Astrocyte (in vitro differentiated cells and primary cell): ENCODE data around the gene MYBPHL. TPM values are rescaled to one million over a fixed set of nuclear protein-coding genes. Genes with fewer than 3 reads are reported as not detected.
A peak's percentile ranks its signal among the peaks of the same experiment; 100 is the strongest.

Experiments
- DNase-seq: peaks from one replicate; pipeline ENCODE4 v3.0.0-alpha.2; 2010; ENCODE audit warnings: low read depth
- FAIRE-seq: peaks from 2 replicates; lab custom pipeline; 2011; peaks lifted over from hg19 to GRCh38; lab: Jason Lieb, UNC
- H2AFZ ChIP-seq: 2 replicates; pipeline ENCODE4 v1.6.0; 2012; ENCODE audit warnings: low read depth, low read length, inconsistent platforms
- H3K27ac ChIP-seq: 2 replicates; pipeline ENCODE4 v1.5.1; 2011; ENCODE audit warnings: low read depth, low read length, inconsistent platforms
- H3K27me3 ChIP-seq: 2 replicates; pipeline ENCODE4 v1.6.0; 2011; ENCODE audit warnings: low read length, inconsistent platforms; ENCODE audit not compliant: insufficient read depth
- H3K36me3 ChIP-seq: 2 replicates; pipeline ENCODE4 v1.5.1; 2011; ENCODE audit warnings: low read length, inconsistent platforms; ENCODE audit not compliant: insufficient read depth
- H3K4me1 ChIP-seq: 2 replicates; pipeline ENCODE4 v1.5.1; 2011; ENCODE audit warnings: low read length, inconsistent platforms; ENCODE audit not compliant: insufficient read depth
- H3K4me2 ChIP-seq: 2 replicates; pipeline ENCODE4 v1.6.0; 2012; ENCODE audit warnings: low read length, inconsistent platforms
- H3K4me3 ChIP-seq: 2 replicates; pipeline ENCODE4 v1.5.1; 2011; ENCODE audit warnings: low read depth, mild to moderate bottlenecking, low read length, inconsistent platforms; ENCODE audit not compliant: insufficient read depth
- H3K79me2 ChIP-seq: 2 replicates; pipeline ENCODE4 v1.6.0; 2012; ENCODE audit warnings: mild to moderate bottlenecking, low read length, inconsistent platforms; ENCODE audit not compliant: insufficient read depth
- H3K9ac ChIP-seq: 2 replicates; pipeline ENCODE4 v1.6.0; 2012; ENCODE audit warnings: mild to moderate bottlenecking, low read length, inconsistent platforms
- H3K9me3 ChIP-seq: 2 replicates; pipeline ENCODE4 v1.5.1; 2012; ENCODE audit warnings: low read depth, mild to moderate bottlenecking, low read length, inconsistent platforms; ENCODE audit not compliant: insufficient read depth
- H4K20me1 ChIP-seq: 2 replicates; pipeline ENCODE4 v1.6.0; 2012; ENCODE audit warnings: low read length, inconsistent platforms; ENCODE audit not compliant: insufficient read depth
- H3K27ac Mint-ChIP-seq: one replicate; pipeline ENCODE4 v1.8.0; 2021; ENCODE audit warnings: mild to moderate bottlenecking, mixed read lengths; ENCODE audit not compliant: unreplicated experiment
- H3K27me3 Mint-ChIP-seq: one replicate; pipeline ENCODE4 v1.8.0; 2021; ENCODE audit warnings: low read depth, mixed read lengths; ENCODE audit not compliant: unreplicated experiment
- H3K36me3 Mint-ChIP-seq: one replicate; pipeline ENCODE4 v1.8.0; 2021; ENCODE audit warnings: low read depth, mixed read lengths; ENCODE audit not compliant: unreplicated experiment
- H3K4me1 Mint-ChIP-seq: one replicate; pipeline ENCODE4 v1.8.0; 2021; ENCODE audit warnings: low read depth, mixed read lengths; ENCODE audit not compliant: unreplicated experiment
- H3K4me3 Mint-ChIP-seq: one replicate; pipeline ENCODE4 v1.8.0; 2021; ENCODE audit warnings: mild to moderate bottlenecking, moderate library complexity, mixed read lengths; ENCODE audit not compliant: unreplicated experiment
- H3K9me3 Mint-ChIP-seq: one replicate; pipeline ENCODE4 v1.8.0; 2021; ENCODE audit warnings: mild to moderate bottlenecking, mixed read lengths; ENCODE audit not compliant: unreplicated experiment
- EZH2 ChIP-seq: IDR thresholded peaks from 2 replicates; pipeline ENCODE4 v1.6.1; 2012; ENCODE audit warnings: mild to moderate bottlenecking, low read length, inconsistent platforms; ENCODE audit not compliant: insufficient read depth
- total RNA-seq: library from RNA; stranded (reverse); gene quantifications from 2 replicates; pipeline ENCODE4 v1.2.1, GENCODE V29; 2021
- TF ChIP-seq, protein P1 (sequence below): IDR thresholded peaks from 2 replicates; pipeline ENCODE4 v1.5.1; 2011; ENCODE audit warnings: low read depth, mild to moderate bottlenecking, inconsistent platforms, low read length, moderate library complexity; ENCODE audit not compliant: insufficient read depth

MYBPHL gene
- total RNA-seq, 1 donor from 2014 or later, result not detected

DNA sequence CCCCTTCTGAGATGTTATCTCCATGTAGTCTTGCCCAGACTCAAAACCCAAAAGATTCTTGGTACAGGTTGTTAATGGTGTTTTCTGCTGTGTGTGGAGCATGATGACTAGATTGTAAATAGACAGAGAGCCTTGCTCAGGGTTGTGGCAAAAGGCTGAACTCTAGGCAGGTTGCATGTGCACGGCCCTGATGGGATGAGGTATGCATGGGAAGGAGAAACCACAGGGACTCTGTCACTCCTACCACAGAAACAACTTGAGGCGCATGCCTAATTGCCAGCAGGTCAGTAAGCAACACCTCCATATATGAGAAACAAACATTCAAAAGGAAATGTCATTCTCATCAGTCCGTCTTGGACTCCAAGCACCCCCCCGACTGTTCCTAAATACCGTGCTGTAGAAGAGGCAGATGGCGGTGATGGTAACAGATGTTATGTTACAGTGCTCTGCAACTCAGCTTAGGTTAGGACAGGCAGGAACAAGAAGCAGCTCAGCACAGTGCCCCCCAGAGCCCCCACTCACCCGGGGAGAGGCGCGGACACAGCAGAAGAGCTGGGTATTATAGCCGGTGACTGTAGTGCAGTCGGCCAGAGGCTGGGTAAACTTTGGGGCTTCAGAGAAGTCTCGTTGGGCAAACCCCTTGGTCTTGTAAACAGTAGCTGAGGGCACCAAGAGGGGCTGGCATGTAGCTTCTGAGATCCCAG, 10.9 kb downstream of the MYBPHL start:
- peak overlapping the region; percentile 64 for H3K27ac Mint-ChIP-seq
- no peaks in the 10 kb centered on the region for H3K27me3 Mint-ChIP-seq

DNA sequence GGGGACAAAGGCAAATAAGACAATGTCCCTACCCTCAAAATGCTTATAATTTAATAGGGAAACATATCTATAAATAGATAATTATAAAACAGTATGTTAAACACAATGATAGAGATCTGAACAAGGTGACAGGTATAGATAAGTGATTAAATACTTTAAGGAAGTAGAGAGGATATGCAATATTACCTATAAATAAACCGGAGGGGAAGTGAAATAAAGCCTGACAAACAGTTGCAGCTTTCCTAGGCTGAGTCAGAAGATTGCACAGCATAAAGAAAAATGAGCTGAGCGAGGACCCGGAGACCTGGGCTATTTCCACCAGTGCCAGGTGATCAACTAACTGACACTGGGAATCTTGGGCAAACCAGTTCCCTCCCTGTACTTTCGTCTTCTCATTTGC, 12.3 kb downstream of the MYBPHL start:
- Mint-ChIP-seq H3K4me3 (no peak overlapping the region), H3K27ac (no peak overlapping the region), H3K4me1 (peaks cover 26% of the 10 kb centered on the region), H3K27me3 (no peaks in the 10 kb centered on the region), H3K9me3 (no peaks in the 10 kb centered on the region), H3K36me3 (peaks cover 1% of the 10 kb centered on the region)
- H3K27me3 ChIP-seq, result no peaks in the 10 kb centered on the region
- no peak for DNase-seq
- H2AFZ ChIP-seq, result no peak overlapping the region
- no peak overlapping the region for H3K27ac ChIP-seq
- no peaks in the 10 kb centered on the region for H3K79me2 ChIP-seq
- no peak for FAIRE-seq
- H3K36me3 ChIP-seq, result no peaks in the 10 kb centered on the region
- H4K20me1 ChIP-seq, result no peaks in the 10 kb centered on the region
- TF ChIP-seq, protein P1, sequence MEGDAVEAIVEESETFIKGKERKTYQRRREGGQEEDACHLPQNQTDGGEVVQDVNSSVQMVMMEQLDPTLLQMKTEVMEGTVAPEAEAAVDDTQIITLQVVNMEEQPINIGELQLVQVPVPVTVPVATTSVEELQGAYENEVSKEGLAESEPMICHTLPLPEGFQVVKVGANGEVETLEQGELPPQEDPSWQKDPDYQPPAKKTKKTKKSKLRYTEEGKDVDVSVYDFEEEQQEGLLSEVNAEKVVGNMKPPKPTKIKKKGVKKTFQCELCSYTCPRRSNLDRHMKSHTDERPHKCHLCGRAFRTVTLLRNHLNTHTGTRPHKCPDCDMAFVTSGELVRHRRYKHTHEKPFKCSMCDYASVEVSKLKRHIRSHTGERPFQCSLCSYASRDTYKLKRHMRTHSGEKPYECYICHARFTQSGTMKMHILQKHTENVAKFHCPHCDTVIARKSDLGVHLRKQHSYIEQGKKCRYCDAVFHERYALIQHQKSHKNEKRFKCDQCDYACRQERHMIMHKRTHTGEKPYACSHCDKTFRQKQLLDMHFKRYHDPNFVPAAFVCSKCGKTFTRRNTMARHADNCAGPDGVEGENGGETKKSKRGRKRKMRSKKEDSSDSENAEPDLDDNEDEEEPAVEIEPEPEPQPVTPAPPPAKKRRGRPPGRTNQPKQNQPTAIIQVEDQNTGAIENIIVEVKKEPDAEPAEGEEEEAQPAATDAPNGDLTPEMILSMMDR, result no peak
- TF ChIP-seq EZH2, result no peak
- H3K9ac ChIP-seq, result no peak overlapping the region
- no peak overlapping the region for H3K4me2 ChIP-seq
- H3K9me3 ChIP-seq, result no peaks in the 10 kb centered on the region
- H3K4me1 ChIP-seq, result peaks cover 17% of the 10 kb centered on the region
- H3K4me3 ChIP-seq, result no peak overlapping the region

More for the DNA sequence above, 10.9 kb downstream of the MYBPHL start:
- Histone ChIP-seq H4K20me1 (no peaks in the 10 kb centered on the region), H3K4me1 (peaks cover 29% of the 10 kb centered on the region), H2AFZ (no peak overlapping the region), H3K36me3 (no peaks in the 10 kb centered on the region), H3K4me2 (no peak overlapping the region), H3K4me3 (no peak overlapping the region), H3K27me3 (no peaks in the 10 kb centered on the region), H3K79me2 (no peaks in the 10 kb centered on the region), H3K27ac (no peak overlapping the region), H3K9me3 (no peaks in the 10 kb centered on the region), H3K9ac (no peak overlapping the region)
- Mint-ChIP-seq H3K9me3 (no peaks in the 10 kb centered on the region), H3K36me3 (peaks cover 1% of the 10 kb centered on the region), H3K4me1 (peaks cover 31% of the 10 kb centered on the region), H3K4me3 (no peak overlapping the region)
- DNase-seq (no peak), FAIRE-seq (no peak)
- TF ChIP-seq, protein P1, result no peak
- TF ChIP-seq EZH2, result no peak

DNA sequence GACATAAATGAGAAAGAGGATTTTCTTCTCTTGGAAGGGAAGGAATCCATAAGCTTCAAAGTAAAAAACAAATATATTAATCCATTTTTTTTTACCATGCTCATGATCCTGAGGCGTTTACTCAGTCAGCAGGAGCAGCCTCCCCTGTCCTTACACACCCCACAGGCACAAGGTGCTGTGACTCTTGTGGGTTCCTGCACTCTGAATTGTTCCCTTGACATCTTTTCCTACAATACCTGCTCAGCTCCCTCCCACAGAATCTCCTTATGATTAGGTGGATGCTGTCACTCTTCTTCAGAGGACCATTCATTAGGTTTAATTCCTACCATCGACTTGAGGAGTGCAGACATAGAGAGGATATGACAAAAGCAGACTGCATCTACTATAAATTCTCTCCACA, 13.8 kb downstream of the MYBPHL start:
- H3K4me1 ChIP-seq, result peaks cover 2% of the 10 kb centered on the region
- no peaks in the 10 kb centered on the region for H3K36me3 ChIP-seq
- no peak for FAIRE-seq
- peaks cover 11% of the 10 kb centered on the region for H3K4me1 Mint-ChIP-seq
- H3K27me3 Mint-ChIP-seq, result peaks cover 2% of the 10 kb centered on the region
- H3K36me3 Mint-ChIP-seq, result peaks cover under 1% of the 10 kb centered on the region
- TF ChIP-seq, protein P1, result no peak
- no peak for TF ChIP-seq EZH2
- H3K9me3 Mint-ChIP-seq, result peaks cover 2% of the 10 kb centered on the region
- no peak overlapping the region for H3K9ac ChIP-seq
- no peak overlapping the region for H2AFZ ChIP-seq
- H3K4me3 ChIP-seq, result no peak overlapping the region
- H3K27me3 ChIP-seq, result no peaks in the 10 kb centered on the region
- no peak for DNase-seq
- H3K4me2 ChIP-seq, result no peak overlapping the region
- H4K20me1 ChIP-seq, result no peaks in the 10 kb centered on the region
- no peak overlapping the region for H3K27ac ChIP-seq
- H3K9me3 ChIP-seq, result no peaks in the 10 kb centered on the region
- no peak overlapping the region for H3K4me3 Mint-ChIP-seq
- H3K79me2 ChIP-seq, result no peaks in the 10 kb centered on the region
- no peak overlapping the region for H3K27ac Mint-ChIP-seq
